ENCODE data around the gene SYT2.
"Not testable (repeated sequence)": the region's sequence is repeated elsewhere in the genome, so short reads cannot be mapped to it uniquely, and the experiment has no call there.

SYT2 gene

DNA sequence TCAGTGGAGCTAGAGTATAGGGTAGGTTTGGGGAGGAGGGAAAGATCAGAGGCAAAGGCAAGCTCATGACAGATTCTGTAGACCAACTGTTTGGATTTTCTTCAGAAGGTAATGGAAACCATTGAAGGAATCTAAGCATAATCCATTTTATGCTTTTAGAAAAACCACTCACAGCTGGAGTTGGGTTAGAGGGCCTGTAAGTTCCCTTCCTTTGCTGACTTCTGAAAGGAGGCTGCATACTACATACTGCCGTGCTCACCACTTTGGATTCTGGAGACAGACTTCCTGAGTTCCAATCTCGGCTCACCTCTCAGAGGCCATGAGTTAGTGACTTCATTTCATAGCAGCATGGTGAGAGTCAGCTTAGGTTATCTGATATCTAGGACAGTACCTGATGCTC, 6.4 kb upstream of the SYT2 start:
- no peak overlapping the region for H3K4me3 ChIP-seq (ENCODE audit: low read depth, low read length)
- TF ChIP-seq, protein P1, sequence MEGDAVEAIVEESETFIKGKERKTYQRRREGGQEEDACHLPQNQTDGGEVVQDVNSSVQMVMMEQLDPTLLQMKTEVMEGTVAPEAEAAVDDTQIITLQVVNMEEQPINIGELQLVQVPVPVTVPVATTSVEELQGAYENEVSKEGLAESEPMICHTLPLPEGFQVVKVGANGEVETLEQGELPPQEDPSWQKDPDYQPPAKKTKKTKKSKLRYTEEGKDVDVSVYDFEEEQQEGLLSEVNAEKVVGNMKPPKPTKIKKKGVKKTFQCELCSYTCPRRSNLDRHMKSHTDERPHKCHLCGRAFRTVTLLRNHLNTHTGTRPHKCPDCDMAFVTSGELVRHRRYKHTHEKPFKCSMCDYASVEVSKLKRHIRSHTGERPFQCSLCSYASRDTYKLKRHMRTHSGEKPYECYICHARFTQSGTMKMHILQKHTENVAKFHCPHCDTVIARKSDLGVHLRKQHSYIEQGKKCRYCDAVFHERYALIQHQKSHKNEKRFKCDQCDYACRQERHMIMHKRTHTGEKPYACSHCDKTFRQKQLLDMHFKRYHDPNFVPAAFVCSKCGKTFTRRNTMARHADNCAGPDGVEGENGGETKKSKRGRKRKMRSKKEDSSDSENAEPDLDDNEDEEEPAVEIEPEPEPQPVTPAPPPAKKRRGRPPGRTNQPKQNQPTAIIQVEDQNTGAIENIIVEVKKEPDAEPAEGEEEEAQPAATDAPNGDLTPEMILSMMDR (IDR thresholded peaks at IDR 0.05; ENCODE audit: borderline replicate concordance, insufficient read depth, low read depth, low read length) = no peak

DNA sequence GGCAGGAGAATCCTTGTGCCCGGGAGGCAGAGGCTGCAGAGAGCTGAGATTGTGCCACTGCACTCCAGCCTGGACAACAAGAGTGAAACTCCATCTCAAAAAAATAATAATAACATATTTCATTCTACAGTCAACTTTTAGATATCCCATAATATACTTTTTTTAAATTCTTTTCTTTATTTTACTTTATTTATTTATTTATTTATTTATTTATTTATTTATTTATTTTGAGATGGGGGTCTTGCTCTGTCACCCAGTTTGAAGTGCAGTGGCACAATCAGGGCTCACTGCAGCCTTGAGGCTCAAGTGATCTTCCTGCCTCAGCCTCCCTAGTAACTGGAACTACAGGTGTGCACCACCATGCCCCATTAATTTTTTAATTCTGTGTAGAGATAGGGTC, 3.9 kb upstream of the SYT2 start:
- H3K4me3 ChIP-seq (ENCODE audit: low read depth, low read length) = not testable (repeated sequence)

DNA sequence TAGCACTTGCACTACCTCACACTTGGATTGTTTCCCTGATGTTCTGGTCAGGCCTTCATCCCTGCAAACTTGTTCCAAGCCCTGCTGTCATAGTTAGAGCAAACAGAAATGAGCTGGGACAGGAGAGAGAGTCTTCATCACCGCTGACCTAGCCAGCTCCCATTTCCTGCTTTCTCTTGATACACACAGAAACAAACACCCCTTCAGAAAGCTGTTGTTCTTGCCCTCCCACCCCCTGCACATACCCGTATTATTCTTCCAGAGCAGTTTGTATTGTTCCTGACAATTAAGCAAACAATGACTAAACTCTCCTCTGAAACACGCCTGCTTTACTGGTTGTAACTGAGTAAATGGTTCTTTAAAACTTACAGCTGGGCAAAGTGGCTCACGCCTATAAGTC, 2.9 kb upstream of the SYT2 start:
- TF ChIP-seq, protein P1 (IDR thresholded peaks at IDR 0.05; ENCODE audit: borderline replicate concordance, insufficient read depth, low read depth, low read length) = no peak
- no peak overlapping the region for H3K4me3 ChIP-seq (ENCODE audit: low read depth, low read length)

DNA sequence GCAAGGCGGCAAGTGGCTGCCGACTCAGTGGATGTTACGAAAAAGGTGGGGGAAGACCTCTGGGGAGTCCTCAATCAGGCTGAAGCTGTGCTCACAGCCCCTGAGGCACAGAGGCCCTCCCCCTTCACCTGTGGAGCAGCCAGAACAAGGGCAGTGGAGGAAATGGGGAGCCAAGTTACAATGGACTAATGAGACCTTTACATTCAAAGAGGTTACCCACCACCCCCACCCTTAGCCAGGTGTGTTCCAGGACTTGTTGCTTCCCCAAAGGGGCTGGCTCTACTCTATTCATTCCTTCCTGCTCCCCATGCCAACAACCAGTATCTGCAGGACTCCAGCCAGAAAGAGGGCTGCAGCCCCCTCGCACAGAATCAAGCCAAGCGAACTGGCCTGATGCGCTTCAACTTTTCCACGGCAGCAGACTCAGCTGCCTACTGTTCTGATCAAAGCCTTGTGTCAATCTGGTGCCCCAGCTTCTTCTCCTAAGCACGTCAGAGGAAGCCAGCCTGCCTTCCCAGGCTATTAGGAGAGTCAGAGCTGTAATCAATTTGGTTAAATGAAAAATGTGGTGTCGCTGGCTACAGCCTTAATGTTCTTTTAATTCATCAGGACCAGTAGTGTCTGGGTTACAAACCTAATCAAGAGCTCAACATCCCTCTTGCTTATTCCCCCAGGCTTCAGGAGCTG, 1.8 kb upstream of the SYT2 start:
- TF ChIP-seq, protein P1 (IDR thresholded peaks at IDR 0.05; ENCODE audit: borderline replicate concordance, insufficient read depth, low read depth, low read length) = no peak
- H3K4me3 ChIP-seq (ENCODE audit: low read depth, low read length) = no peak overlapping the region

DNA sequence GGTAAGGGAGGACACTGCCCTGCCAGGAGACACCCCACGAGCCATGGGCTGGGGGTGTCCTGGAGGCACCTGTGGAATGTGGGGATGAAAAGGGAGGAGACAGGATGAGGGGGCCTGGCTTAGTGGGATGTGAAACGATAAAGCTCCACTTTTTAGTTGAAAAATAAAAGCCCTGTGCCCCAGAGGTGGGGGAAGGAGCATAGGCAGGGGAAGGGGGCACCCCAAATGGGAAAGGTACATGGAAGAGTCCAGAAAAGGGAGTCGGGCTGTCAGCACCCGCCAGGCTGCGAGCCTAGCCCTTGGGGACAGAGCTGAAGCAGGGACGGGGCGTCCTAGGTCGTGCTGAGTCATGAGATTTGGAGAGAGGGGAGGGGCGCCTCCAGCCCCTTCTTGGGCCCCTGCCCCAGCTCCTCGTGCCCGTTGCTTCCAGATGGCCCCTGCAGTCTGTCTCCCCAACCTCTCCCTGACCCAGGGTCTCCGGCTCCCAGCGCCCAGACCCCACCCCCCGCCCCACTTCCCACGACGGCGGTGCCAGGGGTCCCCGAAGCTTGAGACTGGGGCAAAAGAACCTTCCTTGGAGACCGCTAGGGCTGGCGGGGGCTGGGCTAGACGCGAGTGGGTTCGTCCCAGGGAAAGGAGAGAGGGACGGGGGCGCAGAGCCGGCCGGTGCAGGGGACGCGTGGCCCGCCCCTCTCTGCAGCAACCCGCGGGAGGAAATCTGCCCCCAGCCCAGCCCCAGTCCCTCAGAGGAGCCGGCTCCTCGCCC, 795 bp downstream of the SYT2 start:
- TF ChIP-seq, protein P1 (IDR thresholded peaks at IDR 0.05; ENCODE audit: borderline replicate concordance, insufficient read depth, low read depth, low read length) = no peak
- H3K4me3 ChIP-seq (ENCODE audit: low read depth, low read length) = no peak overlapping the region

DNA sequence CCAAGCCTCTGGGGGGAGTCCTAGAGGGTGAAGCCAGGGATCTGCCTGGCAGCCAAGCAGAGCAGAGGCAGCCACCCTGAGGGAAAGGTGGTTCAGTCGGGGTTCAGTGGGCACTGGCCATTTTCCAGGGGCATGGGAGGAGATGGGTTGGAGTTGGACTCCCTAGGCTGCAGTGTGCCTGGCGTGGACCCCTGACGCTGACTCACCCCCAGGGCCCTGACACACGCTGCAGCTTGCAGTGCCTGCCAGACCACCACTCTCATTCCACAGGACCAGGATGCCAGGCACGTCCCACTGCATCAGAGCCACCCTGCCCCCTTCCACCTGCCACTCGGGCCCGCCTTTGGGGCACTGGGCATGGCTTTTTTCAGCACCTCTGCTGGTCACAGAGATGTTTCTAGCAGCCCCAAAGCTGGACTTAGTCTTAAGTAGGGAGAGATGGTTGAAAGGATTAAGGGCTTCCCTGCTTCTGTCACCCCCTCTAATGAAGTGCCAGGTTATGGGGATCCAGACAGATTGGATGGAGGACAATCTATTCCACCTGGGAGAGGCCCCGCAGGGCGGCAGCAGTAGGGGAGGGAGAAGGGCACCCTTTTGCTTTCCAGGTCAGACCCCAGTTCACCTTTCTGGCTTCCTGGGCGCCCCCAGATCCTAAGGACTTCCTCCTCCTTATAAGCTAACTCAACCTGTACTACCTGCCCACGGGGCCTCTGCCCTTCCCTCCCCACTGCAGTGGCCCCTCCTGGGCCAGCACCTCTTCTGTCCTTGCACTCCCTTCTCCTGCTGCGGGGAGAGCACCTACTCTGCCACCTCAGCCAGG, 1.6 kb downstream of the SYT2 start:
- H3K4me3 ChIP-seq (ENCODE audit: low read depth, low read length) = no peak overlapping the region
- TF ChIP-seq, protein P1 (IDR thresholded peaks at IDR 0.05; ENCODE audit: borderline replicate concordance, insufficient read depth, low read depth, low read length) = no peak

DNA sequence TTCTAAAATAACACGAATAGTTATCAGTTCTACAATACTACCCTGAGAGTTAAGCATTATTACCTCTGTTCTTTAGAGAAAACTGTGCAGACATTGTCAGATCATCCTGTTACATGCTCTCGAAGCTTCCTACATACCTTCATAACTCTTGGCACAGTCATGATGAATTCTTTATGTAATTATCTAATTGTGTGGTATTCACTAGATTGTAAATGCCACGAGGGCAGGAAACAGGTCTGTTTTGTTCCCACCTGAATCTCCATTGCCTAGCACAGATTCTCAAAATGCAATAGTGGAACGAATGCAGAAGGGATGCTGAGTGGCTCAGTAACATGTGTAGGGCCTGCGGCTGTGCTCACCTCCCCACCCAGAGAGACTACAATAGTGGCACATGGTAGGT, 3.4 kb downstream of the SYT2 start:
- TF ChIP-seq, protein P1 (IDR thresholded peaks at IDR 0.05; ENCODE audit: borderline replicate concordance, insufficient read depth, low read depth, low read length) = no peak
- no peak overlapping the region for H3K4me3 ChIP-seq (ENCODE audit: low read depth, low read length)

Measured in GM12875 (cell line).